DMS79 (cell line): Measurements from ENCODE around the gene RPL35A.
"Not testable (repeated sequence)": the region's sequence is repeated elsewhere in the genome, so short reads cannot be mapped to it uniquely, and the experiment has no call there.

Experiments
- DNase-seq: peaks from one replicate; lab custom pipeline; 2025; lab: John Stamatoyannopoulos, UW

Gene RPL35A

DNA sequence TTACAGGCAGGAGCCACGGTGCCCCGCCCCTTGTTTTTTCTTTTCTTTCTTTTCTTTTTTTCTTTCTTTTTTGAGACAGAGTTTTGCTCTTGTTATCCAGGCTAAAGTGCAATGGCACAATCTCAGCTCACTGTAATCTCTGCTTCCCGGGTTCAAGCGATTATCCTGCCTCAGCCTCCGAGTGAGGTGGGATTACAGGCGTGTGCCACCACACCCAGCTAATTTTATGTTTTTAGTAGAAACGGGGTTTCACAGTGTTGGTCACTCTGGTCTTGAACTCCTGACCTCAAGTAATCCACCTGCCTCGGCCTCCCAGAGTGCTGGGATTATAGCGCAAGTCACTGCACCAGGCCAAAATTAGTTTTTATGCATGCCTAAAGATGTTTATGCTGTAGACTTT lies 2.5 kb downstream of the RPL35A start:
- no peak for DNase-seq

GRCh38 chr3:197953325-197953724 lies 3.3 kb downstream of the RPL35A start:
- DNase-seq, result no peak

- no peak for DNase-seq
Measured at GRCh38 chr3:197953881-197954280, 3.9 kb downstream of the RPL35A start.

DNA sequence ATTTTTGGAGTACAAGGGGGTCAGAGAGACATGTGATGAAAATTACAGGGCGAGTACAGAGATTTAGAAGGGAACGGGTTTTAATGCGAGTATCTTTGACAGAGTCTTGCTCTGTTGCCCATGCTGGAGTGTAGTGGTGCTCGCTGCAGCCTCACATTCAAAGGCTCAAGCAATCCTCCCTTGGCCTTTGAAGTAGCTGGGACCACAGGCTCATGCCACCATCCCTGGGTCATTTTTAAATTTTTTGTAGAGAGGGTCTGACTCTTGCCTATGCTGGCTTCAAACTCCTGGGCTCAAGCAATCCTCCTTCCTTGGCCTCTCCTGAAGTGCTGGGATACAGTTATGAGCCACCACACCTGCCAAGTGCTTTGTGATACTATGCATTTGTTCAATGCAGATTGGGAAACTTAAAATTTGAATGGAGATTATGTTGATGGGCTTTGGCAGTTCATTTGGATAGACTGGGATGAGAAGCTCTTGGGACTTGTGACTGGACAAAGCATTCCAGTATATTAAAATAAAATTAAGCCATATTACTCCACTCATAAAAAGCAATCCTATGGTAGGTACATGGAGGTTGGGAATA lies 6.0 kb downstream of the RPL35A start:
- DNase-seq, result no peak

- no peak for DNase-seq
Measured at GRCh38 chr3:197956626-197956988, 6.6 kb downstream of the RPL35A start.

- DNase-seq, result no peak
Measured at GRCh38 chr3:197957790-197958133, 7.8 kb downstream of the RPL35A start.

- DNase-seq, result no peak
Measured at GRCh38 chr3:197958346-197958745, 8.4 kb downstream of the RPL35A start.

GRCh38 chr3:197958848-197959247 lies 8.9 kb downstream of the RPL35A start:
- DNase-seq, result not testable (repeated sequence)

DNA sequence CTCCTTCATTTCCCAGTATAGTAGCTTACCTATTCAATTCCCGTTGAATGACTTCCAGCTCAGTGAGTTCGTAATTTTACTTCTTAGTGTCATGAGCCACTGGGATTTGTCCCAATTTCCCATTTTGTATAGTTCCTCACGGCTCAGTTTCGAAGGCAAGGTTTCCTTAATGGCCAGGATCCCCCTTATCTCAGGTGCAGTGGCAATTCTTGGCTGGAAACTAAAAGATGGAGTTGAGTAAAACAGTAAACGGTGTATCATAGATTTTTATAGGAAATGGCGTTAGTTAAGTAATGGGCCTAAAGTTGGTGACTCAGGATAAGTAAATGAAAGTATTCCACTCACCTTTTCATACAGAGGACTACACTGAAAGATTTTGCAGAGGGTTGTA lies 9.5 kb downstream of the RPL35A start:
- no peak for DNase-seq

DNA sequence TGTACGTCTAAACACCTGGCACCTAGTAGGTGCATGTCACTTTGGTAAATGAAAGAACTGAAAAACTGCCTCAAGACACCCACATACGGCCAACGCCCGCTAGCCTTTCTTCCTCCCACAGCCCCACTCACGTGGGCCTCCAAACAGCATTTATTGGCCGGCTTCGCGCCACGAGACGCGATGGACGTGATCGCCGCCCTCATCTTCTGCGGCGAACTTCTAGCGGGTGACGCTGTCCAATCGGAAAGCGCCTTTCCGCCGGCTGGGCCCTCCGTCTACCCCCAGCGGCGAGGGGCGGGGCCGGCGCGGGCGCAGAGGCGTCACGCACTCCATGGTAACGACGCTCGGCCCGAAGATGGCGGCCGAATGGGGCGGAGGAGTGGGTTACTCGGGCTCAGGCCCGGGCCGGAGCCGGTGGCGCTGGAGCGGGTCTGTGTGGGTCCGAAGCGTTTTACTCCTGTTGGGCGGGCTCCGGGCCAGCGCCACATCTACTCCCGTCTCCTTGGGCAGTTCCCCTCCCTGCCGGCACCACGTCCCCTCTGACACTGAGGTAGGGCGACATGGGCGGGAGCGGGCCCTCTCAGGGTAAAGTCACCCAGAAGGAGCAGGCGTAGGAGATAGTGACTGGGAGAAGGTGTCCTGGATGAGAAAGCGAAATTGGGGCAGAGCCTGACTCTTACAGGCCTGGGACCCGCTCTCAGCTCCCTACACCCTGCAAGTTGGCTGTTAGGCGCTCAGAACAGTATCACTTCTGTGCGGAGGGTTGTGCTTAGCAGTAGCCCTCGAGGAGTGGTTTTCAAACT lies 10.1 kb downstream of the RPL35A start, which contains the start of gene LMLN:
LMLN (plus strand) TSS at position 327 of the 803 bp plus-strand sequence; CDS start at position 356, 29 bp downstream.
- DNase-seq, result peak; percentile 96

GRCh38 chr3:197960694-197961581 lies 10.9 kb downstream of the RPL35A start:
- DNase-seq, result no peak

- no peak for DNase-seq
Measured at GRCh38 chr3:197961582-197961945, 11.6 kb downstream of the RPL35A start.

DNA sequence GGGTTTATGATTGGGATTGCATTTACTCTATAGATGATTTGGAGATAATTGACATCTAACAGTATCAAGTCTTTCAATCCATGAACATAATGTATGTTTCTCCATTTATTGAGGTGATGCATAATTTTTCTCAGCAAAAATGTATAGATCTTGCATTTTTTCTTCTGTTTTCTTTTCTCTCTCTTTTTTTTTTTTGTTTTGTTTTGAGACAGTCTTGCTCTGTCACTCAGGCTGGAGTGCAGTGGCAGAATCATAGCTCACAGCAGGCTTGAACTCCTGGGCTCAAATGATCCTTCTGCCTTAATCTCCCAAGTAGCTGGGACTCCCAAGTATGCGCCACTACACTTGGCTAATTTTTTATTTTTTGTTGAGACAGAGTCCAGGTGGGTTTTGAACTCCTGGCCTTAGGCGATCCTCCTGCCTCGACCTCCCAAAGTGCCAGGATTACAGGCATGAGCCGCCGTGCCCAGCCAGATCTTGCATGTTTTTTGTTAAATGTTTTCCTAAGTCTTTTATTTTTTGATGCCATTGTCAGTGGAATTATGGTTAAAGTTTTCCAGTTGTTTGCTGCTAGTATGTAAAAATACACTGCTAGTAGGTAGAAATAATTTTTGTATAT lies 13.1 kb downstream of the RPL35A start:
- no peak for DNase-seq

DNA sequence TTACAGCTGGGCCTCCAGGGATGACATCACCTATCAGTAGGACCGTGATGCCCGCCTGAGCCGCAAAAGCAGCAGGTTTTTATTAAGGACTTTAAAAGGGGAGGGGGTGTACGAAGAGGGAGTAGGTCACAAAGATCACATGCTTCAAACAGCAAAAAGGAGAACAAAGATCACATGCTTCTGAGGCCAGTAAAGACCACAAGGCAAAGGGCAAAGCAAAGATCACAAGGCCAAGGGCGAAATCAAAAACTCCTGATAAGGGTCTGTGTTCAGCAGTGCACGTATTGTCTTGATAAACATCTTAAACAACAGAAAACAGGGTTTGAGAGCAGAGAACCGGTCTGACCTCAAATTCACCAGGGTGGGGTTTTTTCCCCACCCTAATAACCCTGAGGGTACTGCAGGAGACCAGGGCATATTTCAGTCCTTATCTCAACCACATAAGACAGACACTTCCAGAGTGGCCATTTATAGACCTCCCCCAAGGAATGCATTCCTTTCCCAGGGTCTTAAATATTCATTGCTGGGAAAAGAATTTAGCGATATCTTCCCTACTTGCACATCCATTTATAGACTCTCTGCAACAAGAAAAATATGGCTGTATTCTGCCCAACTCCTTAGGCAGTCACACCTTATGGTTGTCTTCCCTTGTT lies 17.5 kb downstream of the RPL35A start:
- not testable (repeated sequence) for DNase-seq

DNA sequence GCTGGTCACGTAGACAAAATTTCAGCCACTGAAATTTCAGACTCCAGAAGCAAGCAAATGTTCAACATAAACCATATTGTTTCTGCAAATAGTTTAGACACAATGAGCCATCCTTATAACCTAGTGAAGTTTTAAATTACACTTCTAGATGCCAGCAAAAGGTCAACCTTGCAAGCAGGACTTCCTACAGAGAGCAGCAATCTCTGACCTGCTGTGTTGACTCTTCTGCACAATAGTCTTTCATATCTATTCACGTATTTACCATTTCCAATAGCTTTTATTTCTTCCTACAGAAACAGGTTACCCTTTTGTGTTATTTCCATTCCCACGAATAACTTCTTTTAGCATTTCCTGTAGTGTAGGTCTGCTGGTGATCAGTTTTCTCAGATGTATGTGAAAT lies 20.6 kb downstream of the RPL35A start:
- DNase-seq, result no peak

DNA sequence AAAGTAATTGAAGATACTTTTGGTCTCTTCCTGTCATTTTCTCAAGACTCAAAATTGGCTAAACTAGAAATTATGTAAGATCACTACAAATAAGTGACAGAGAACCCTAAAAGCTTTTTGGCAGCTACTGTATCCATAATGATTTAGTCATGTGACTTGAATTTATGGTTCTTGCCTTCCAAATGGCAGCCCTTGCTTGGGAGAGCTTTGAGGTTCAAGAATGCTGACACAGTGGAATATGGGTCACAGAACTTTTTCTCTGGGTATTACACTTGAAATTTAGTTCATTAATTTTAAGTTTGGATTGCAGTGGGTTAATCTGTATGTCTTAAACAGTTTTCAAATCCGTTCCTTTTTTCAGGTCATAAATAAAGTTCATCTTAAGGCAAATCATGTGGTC lies 24.0 kb downstream of the RPL35A start:
- no peak for DNase-seq

DNA sequence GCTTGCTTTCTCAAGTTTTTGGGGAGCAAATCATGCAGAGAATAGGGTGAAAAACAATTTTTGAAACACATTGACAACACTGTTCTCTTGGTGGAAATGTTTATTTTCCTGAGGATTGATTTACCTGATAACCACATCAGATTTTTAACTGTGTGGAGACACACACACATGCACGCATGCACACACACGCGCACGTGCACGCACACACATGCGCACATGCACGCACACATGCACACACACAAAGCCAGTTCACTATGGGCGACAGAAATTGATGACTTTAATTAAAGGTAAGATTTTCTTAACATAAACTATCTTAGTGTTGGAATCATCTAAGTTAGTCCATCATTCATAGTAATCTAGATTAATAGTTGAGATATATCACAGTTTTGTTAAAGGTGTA lies 25.3 kb downstream of the RPL35A start:
- DNase-seq, result no peak

GRCh38 chr3:197983076-197983475 lies 33.1 kb downstream of the RPL35A start:
- no peak for DNase-seq

- no peak for DNase-seq
Measured at GRCh38 chr3:197989651-197990050, 39.7 kb downstream of the RPL35A start.

DNA sequence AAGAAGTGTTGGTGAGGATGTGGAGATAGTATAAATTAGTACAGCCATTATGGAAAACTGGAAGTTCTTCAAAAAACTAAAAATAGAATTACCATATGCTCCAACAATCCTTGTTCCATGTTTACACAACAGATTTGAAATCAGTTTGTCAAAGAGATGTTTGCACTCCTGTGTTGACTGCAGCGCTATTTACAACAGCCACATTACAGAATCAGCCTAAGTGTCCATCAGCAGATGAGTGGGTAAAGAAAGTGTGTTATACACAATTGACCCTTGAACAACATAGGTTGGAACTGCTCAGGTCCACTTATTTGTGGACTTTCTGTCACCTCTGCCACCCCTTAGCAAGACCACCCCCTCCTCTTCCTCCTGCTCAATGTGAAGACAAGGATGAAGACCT lies 44.7 kb downstream of the RPL35A start:
- no peak for DNase-seq

- no peak for DNase-seq
Measured at GRCh38 chr3:197996855-197997254, 46.9 kb downstream of the RPL35A start.

GRCh38 chr3:197997936-197998335 lies 47.9 kb downstream of the RPL35A start:
- DNase-seq, result no peak
